Rectal smooth muscle tissue (tissue), 1 donor: ENCODE results near the gene SAMD13.

ENCODE experiments used
- H3K27ac ChIP-seq: one replicate; pipeline ENCODE4 v1.7.0; 2013; ENCODE audit warnings: low read depth, low read length, inconsistent platforms
- H3K27me3 ChIP-seq: one replicate; pipeline ENCODE4 v1.7.0; 2013; ENCODE audit warnings: low read length; ENCODE audit not compliant: control insufficient read depth, insufficient read depth
- H3K36me3 ChIP-seq: one replicate; pipeline ENCODE4 v1.7.0; 2013; ENCODE audit warnings: low read length; ENCODE audit not compliant: control insufficient read depth, insufficient read depth
- H3K4me1 ChIP-seq: one replicate; pipeline ENCODE4 v1.7.0; 2013; ENCODE audit warnings: low read length; ENCODE audit not compliant: control insufficient read depth, insufficient read depth
- H3K4me3 ChIP-seq: one replicate; pipeline ENCODE4 v1.7.0; 2013; ENCODE audit warnings: low read length
- H3K9ac ChIP-seq: one replicate; pipeline ENCODE4 v1.7.0; 2013; ENCODE audit warnings: low read length

SAMD13 gene

DNA sequence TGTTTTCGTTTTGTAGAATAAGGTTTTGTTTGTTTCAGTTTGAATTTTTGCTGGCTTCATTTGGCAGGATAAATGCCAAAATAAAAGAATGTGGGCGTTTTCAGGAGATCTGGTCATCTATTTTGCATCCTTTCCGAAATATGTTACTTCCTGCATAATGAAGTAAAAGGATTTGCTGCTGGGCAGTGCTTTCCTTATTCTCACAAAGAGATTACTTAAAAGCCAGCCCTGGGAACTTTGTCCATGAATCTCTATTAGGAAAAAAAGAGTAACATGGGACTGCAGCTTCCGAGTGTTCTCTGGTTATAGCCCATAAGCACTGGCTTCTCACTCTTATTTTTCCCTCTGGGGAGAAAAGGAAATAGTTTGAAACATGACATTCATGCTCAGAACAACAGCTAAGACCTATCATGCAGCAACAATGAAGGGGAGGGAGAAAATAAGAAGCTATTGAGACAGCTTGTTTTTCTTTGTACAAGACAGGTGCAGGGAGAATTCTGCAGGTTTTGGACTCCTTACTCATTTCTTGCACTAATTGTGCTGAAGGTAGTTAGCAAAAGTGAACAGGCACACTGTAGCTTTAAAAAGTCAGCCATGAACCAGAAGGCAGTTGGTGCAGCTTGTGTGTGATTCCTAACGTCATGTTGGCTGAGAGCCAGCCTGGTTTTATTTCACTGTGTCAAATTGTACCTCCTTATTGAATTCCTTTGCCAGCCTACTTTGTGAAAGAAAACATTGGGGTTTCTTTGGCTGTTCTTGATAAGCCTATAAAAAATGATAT is at the start of gene SAMD13:
Gene SAMD13 (plus strand): TSS at position 705 of the 781 bp plus-strand sequence. CDS start 1,527 bp downstream, outside the sequence.
- H3K27ac ChIP-seq, result peak within 1 kb of the TSS; percentile 69
- peak within 1 kb of the TSS; percentile 64 for H3K4me3 ChIP-seq
- H3K27me3 ChIP-seq, result no peaks in the 10 kb centered on the region
- peaks cover 9% of the 10 kb centered on the region for H3K4me1 ChIP-seq
- no peak within 1 kb of the TSS for H3K9ac ChIP-seq
- no peaks in the 10 kb centered on the region for H3K36me3 ChIP-seq

- Histone ChIP-seq H3K4me1 (no peaks in the 10 kb centered on the region), H3K36me3 (no peaks in the 10 kb centered on the region), H3K4me3 (no peak overlapping the region), H3K27ac (no peak overlapping the region), H3K27me3 (no peaks in the 10 kb centered on the region), H3K9ac (no peak overlapping the region)
Observed at GRCh38 chr1:84253036-84253435, 48.5 kb upstream of the SAMD13 start.

DNA sequence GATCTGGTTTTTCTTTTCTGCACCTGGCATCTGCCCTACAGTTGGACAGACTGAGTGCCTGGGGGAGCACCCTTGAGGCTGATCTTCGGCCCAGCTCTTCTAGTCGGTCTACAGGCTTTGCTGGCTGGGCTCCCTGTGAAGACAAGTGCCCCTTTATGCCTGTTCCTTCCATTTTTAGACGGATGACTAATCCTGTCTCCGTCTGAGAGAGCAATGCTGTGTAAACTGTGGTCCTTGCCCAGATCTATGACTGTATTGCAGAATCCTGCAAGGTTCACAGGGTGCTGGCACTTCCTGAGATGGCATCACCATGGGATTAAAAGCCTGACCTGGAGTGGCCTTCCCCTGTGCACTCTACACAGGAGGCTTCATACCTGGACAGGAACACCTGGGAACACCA is 47.6 kb upstream of the SAMD13 start:
- H3K27ac ChIP-seq, result no peak overlapping the region
- no peak overlapping the region for H3K4me3 ChIP-seq
- no peaks in the 10 kb centered on the region for H3K36me3 ChIP-seq
- no peak overlapping the region for H3K9ac ChIP-seq
- H3K27me3 ChIP-seq, result no peaks in the 10 kb centered on the region
- H3K4me1 ChIP-seq, result no peaks in the 10 kb centered on the region

DNA sequence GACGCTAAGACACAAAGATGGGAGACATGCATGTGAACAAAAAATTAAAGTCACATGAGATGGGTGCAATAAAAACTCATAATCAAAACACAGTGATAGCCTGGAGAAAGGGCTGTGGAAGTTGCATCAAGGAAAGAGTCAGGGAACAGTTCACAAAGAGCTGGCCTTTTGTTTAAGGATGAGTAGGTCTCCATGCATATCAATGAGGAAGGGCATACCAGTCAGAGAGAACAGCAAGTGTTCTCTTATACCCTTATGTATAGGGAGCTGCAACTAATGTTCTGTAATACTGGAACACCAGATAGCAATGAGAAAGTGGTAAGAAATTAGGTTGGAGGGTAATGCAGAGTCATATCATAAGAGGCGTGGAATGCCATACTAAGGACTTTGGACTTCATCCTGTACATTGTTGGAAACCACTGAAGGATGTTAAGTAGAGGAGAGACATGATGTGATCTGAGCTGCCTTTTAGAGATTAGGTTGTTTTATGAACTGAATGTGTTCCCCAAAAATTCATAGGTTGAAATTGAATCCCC is 46.7 kb upstream of the SAMD13 start:
- H3K36me3 ChIP-seq, result no peaks in the 10 kb centered on the region
- no peaks in the 10 kb centered on the region for H3K27me3 ChIP-seq
- no peak overlapping the region for H3K4me3 ChIP-seq
- no peak overlapping the region for H3K9ac ChIP-seq
- H3K4me1 ChIP-seq, result no peaks in the 10 kb centered on the region
- no peak overlapping the region for H3K27ac ChIP-seq

DNA sequence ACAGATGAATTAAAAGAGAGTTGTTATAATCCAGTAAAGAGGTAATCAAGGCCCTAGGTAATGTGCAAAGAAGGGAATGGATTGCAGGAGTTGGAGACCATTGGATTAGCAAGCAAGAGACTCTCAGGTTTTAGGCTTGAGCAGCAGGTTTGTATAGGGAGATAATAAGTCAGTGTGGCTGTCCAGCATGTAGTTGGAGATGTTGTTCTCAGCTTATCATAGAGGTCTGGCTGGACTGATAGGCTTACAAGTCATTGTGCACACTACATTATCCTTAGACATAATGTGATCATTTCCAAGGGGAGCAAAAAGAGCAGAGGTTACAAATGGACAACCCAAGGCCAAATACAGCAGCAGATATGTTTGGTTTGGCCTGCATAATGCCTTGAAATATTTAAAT is 45.9 kb upstream of the SAMD13 start:
- no peak overlapping the region for H3K9ac ChIP-seq
- no peak overlapping the region for H3K27ac ChIP-seq
- no peaks in the 10 kb centered on the region for H3K27me3 ChIP-seq
- H3K36me3 ChIP-seq, result no peaks in the 10 kb centered on the region
- no peak overlapping the region for H3K4me3 ChIP-seq
- H3K4me1 ChIP-seq, result no peaks in the 10 kb centered on the region

GRCh38 chr1:84257617-84258016 is 43.9 kb upstream of the SAMD13 start:
- Histone ChIP-seq H3K4me3 (no peak overlapping the region), H3K4me1 (no peaks in the 10 kb centered on the region), H3K27ac (peak overlapping the region; percentile 21), H3K36me3 (no peaks in the 10 kb centered on the region), H3K9ac (no peak overlapping the region), H3K27me3 (no peaks in the 10 kb centered on the region)

GRCh38 chr1:84259376-84259775 is 42.1 kb upstream of the SAMD13 start:
- Histone ChIP-seq H3K4me3 (no peak overlapping the region), H3K27me3 (no peaks in the 10 kb centered on the region), H3K27ac (no peak overlapping the region), H3K36me3 (no peaks in the 10 kb centered on the region), H3K4me1 (no peaks in the 10 kb centered on the region), H3K9ac (no peak overlapping the region)

DNA sequence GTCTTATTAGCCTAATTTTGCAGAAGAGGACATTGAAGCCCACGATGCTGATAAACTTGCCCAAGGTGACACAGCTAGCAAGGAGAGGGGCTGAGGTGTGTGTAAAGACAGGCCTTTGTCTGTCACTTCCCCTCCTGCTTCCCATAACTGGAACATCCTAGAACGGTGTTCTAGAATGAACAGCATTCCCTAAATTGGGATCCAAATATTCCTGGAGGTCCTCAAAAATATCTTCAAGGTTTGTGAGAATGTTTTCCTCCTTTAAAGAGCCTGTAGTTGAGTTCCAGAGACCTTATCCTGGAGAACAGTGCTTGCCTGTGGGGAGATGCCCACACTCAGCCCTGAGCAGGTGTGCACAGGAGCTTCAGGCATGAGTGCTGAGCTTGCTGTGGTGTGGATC is 41.5 kb upstream of the SAMD13 start:
- Histone ChIP-seq H3K9ac (no peak overlapping the region), H3K4me3 (no peak overlapping the region), H3K4me1 (no peaks in the 10 kb centered on the region), H3K36me3 (no peaks in the 10 kb centered on the region), H3K27me3 (no peaks in the 10 kb centered on the region), H3K27ac (no peak overlapping the region)

- H3K27ac ChIP-seq, result no peak overlapping the region
- H3K4me1 ChIP-seq, result no peaks in the 10 kb centered on the region
Observed at GRCh38 chr1:84260852-84261518, 40.5 kb upstream of the SAMD13 start.

GRCh38 chr1:84264961-84265360 is 36.5 kb upstream of the SAMD13 start:
- Histone ChIP-seq H3K27ac (no peak overlapping the region), H3K36me3 (no peaks in the 10 kb centered on the region), H3K9ac (no peak overlapping the region), H3K4me1 (no peaks in the 10 kb centered on the region), H3K27me3 (no peaks in the 10 kb centered on the region), H3K4me3 (no peak overlapping the region)

More at GRCh38 chr1:84260852-84261518, 40.5 kb upstream of the SAMD13 start:
- Histone ChIP-seq H3K9ac (no peak overlapping the region), H3K27me3 (no peaks in the 10 kb centered on the region), H3K4me3 (no peak overlapping the region), H3K36me3 (no peaks in the 10 kb centered on the region)

GRCh38 chr1:84265867-84266266 is 35.6 kb upstream of the SAMD13 start:
- Histone ChIP-seq H3K27ac (no peak overlapping the region), H3K4me3 (no peak overlapping the region), H3K27me3 (no peaks in the 10 kb centered on the region), H3K36me3 (no peaks in the 10 kb centered on the region), H3K4me1 (no peaks in the 10 kb centered on the region), H3K9ac (no peak overlapping the region)

GRCh38 chr1:84266748-84267147 is 34.8 kb upstream of the SAMD13 start:
- Histone ChIP-seq H3K27me3 (no peaks in the 10 kb centered on the region), H3K4me3 (no peak overlapping the region), H3K36me3 (no peaks in the 10 kb centered on the region), H3K27ac (no peak overlapping the region), H3K9ac (no peak overlapping the region), H3K4me1 (no peaks in the 10 kb centered on the region)
